Measurements from ENCODE around the gene JAKMIP3.

The JAKMIP3 gene

DNA sequence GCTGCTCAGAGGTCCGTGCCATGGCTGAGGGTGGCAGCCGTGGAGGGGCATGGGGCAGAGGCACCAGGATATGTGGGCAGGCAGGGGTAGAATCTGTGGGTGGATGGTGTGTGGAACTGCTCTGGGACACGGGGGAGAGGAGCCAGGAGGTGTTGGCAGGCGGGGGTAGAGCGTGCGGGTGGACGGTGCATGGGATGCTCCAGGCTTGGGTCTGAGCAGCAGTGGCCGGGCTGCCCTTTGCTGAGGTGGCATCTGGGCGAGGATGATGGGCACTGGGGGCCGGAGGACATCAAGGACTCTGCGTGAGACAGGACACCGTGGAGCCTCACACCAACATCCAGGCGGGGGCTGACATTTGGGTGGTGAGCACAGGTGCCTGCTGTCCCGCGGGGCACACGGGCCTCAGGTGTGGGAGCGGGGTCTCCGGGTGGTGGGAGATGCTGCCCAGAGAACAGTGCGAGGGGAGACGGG is 46.2 kb downstream of the JAKMIP3 start:
- Histone ChIP-seq H3K27ac (ENCODE audit: low read length) (no peak overlapping the region), H3K9me3 (ENCODE audit: control insufficient read depth in 2 of 2, low read length in 2 of 2) (no peaks in the 10 kb centered on the region)

DNA sequence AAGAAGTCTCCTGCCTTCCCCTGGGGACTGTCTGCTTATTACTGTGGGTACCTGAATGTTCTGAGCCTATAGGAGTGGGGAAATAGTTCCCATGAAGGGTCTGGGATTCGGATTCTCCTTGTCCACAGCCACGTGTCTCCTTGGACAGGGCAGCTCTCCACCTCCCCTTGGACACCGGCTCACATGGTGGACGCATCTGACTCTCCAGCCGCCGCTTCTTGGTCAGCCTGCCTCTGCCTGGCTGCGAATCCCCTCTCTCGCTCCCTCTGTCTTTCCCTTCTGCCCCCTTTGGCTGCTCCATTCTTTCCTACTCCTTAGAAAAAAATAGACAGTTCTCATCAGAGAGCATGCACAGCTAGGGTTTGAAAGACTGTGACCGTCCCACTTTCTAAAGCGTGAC is 46.9 kb downstream of the JAKMIP3 start:
- Histone ChIP-seq H3K4me3 (ENCODE audit: low read length in 2 of 2) (no peak overlapping the region), H3K36me3 (ENCODE audit: control insufficient read depth in 2 of 2, insufficient read depth in 2 of 2, low read length in 2 of 2) (no peaks in the 10 kb centered on the region), H3K27me3 (ENCODE audit: control insufficient read depth in 1 of 2, insufficient read depth in 2 of 2, low read length in 2 of 2) (no peaks in the 10 kb centered on the region), H3K9me3 (ENCODE audit: control insufficient read depth in 2 of 2, low read length in 2 of 2) (no peaks in the 10 kb centered on the region), H3K27ac (ENCODE audit: low read length) (no peak overlapping the region), H3K9ac (ENCODE audit: low read length in 2 of 2) (no peak overlapping the region), H3K4me1 (ENCODE audit: control insufficient read depth, insufficient read depth, low read length) (peaks cover 4% of the 10 kb centered on the region)

More for the DNA sequence above, 46.2 kb downstream of the JAKMIP3 start:
- Histone ChIP-seq H3K27me3 (ENCODE audit: control insufficient read depth in 1 of 2, insufficient read depth in 2 of 2, low read length in 2 of 2) (no peaks in the 10 kb centered on the region), H3K4me1 (ENCODE audit: control insufficient read depth, insufficient read depth, low read length) (peaks cover 4% of the 10 kb centered on the region), H3K4me3 (ENCODE audit: low read length in 2 of 2) (no peak overlapping the region), H3K9ac (ENCODE audit: low read length in 2 of 2) (no peak overlapping the region), H3K36me3 (ENCODE audit: control insufficient read depth in 2 of 2, insufficient read depth in 2 of 2, low read length in 2 of 2) (no peaks in the 10 kb centered on the region)

DNA sequence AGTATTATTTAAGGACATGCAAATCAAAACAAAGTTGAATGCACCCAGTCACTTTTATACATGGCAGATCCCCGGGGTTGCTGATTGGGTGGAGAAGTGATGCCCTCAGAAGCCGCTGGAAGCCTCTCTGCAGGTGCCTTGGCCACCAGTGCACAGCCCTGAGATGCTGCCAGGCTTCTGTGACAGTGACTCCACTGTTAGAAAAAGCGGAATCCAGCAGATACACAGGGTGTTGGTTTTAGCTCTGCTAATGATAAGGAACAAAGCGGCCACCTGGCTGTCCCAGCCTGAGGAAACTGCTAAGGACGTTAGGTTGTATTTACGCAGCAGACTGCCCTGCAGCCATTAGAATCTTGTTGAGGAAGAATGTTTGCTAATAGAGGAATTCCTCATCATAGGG is 47.5 kb downstream of the JAKMIP3 start:
- Histone ChIP-seq H3K27ac (ENCODE audit: low read length) (no peak overlapping the region), H3K9ac (ENCODE audit: low read length in 2 of 2) (no peak overlapping the region), H3K4me1 (ENCODE audit: control insufficient read depth, insufficient read depth, low read length) (peaks cover 4% of the 10 kb centered on the region), H3K4me3 (ENCODE audit: low read length in 2 of 2) (no peak overlapping the region), H3K36me3 (ENCODE audit: control insufficient read depth in 2 of 2, insufficient read depth in 2 of 2, low read length in 2 of 2) (no peaks in the 10 kb centered on the region), H3K9me3 (ENCODE audit: control insufficient read depth in 2 of 2, low read length in 2 of 2) (no peaks in the 10 kb centered on the region), H3K27me3 (ENCODE audit: control insufficient read depth in 1 of 2, insufficient read depth in 2 of 2, low read length in 2 of 2) (no peaks in the 10 kb centered on the region)

DNA sequence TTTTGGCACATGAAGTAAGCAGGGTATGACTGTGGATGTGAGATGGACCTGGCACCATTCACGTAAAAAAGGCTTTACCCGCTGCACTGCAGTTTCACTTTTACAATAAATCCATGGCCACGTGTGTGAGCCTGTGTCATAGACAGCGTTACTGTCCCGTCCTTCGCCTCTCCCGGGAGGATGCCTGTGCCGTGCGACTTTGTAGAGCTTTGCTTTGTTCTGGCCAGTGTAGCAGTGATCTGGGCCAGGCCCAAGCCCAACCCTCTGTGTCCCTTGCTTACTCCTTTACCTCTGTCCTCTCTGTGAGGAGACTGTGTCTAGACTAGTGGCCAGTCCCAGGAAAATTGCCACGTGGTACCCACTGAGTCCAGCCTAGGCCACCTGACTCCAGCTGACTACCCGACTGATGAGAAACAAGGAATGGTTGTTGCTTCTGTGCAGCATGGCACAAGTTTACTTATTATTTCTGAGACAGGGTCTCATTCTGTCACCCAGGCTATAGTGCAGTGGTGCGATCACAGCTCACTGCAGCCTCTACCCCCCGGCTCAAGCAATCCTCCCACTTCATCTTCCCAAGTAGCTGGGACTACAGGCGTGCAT is 48.1 kb downstream of the JAKMIP3 start:
- H3K9ac ChIP-seq (ENCODE audit: low read length in 2 of 2) = no peak overlapping the region

DNA sequence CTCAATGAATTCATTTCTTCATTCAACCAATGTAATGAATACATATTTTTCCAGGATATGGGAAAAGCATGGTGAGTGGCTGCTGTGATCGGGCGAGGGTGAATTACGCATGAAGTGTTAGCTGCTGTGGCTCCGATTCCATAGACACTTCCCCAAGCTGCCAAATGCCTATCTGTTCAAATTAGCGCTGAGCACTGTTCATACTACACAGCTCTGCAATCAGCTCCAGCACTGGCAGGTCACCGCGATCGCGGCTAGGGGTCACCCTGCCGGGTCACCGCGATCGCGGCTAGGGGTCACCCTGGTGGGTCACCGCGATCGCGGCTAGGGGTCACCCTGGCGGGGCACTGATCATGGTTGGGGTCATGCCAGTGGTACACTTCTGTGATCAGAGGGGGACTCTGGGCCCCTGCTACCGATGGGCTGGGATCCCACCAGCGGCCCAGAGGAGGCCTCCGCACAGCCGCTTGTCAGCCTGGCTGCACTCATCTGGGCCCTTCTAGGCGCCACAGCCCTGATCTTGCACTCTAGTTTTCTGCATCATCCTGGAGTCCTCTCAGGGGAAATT is 49.3 kb downstream of the JAKMIP3 start:
- Histone ChIP-seq H3K36me3 (ENCODE audit: control insufficient read depth in 2 of 2, insufficient read depth in 2 of 2, low read length in 2 of 2) (no peaks in the 10 kb centered on the region), H3K9ac (ENCODE audit: low read length in 2 of 2) (no peak overlapping the region), H3K4me3 (ENCODE audit: low read length in 2 of 2) (no peak overlapping the region), H3K27me3 (ENCODE audit: control insufficient read depth in 1 of 2, insufficient read depth in 2 of 2, low read length in 2 of 2) (no peaks in the 10 kb centered on the region), H3K9me3 (ENCODE audit: control insufficient read depth in 2 of 2, low read length in 2 of 2) (no peaks in the 10 kb centered on the region), H3K4me1 (ENCODE audit: control insufficient read depth, insufficient read depth, low read length) (no peaks in the 10 kb centered on the region), H3K27ac (ENCODE audit: low read length) (no peak overlapping the region)

More for the DNA sequence above, 48.1 kb downstream of the JAKMIP3 start:
- no peak overlapping the region for H3K27ac ChIP-seq (ENCODE audit: low read length)
- H3K36me3 ChIP-seq (ENCODE audit: control insufficient read depth in 2 of 2, insufficient read depth in 2 of 2, low read length in 2 of 2) = no peaks in the 10 kb centered on the region
- H3K4me3 ChIP-seq (ENCODE audit: low read length in 2 of 2) = no peak overlapping the region
- H3K27me3 ChIP-seq (ENCODE audit: control insufficient read depth in 1 of 2, insufficient read depth in 2 of 2, low read length in 2 of 2) = no peaks in the 10 kb centered on the region
- peaks cover 4% of the 10 kb centered on the region for H3K4me1 ChIP-seq (ENCODE audit: control insufficient read depth, insufficient read depth, low read length)
- no peaks in the 10 kb centered on the region for H3K9me3 ChIP-seq (ENCODE audit: control insufficient read depth in 2 of 2, low read length in 2 of 2)

Data from stomach smooth muscle (tissue), 2 donors.